ENCODE results near the gene ZNF764.
"Not testable (repeated sequence)": the region's sequence is repeated elsewhere in the genome, so short reads cannot be mapped to it uniquely, and the experiment has no call there.

The ZNF764 gene

DNA sequence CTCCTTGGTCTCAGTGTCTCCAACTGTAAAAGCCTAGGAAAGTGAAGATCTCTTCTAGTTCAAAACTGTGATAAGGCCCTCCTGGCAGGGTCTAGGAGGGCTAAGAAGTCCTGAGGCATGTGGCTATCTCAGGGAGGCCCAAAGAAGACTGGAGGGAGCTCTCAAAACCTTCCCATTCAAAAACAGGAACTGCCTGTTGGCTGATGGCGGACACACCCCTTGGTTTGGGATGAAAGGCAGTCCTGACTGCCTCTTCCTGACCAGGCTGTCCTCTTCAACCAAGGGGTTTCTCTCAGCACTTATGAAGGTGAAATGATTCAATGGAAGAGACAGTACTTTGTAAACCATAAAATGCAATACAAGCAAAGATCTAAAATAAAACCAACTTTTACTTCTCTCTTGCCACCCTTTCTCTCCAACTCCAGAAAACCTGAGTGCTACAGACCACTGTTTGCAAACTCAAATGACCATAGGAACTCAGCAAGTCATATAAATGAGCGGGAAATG, 4.7 kb downstream of the ZNF764 start:
- Histone ChIP-seq H3K9me3 (ENCODE audit: control insufficient read depth in 5 of 5, low read length in 5 of 5) (no peaks in the 10 kb centered on the region), H3K27me3 (ENCODE audit: control insufficient read depth in 5 of 5, insufficient read depth in 4 of 5, low read length in 5 of 5) (no peaks in the 10 kb centered on the region), H3K36me3 (ENCODE audit: control insufficient read depth in 5 of 5, insufficient read depth in 5 of 5, low read length in 5 of 5) (peaks cover 0 to 36% (median 21%) of the 10 kb centered on the region in 5 donors), H3K4me1 (ENCODE audit: control insufficient read depth in 5 of 5, insufficient read depth in 5 of 5, low read length in 5 of 5) (peaks cover 0 to 17% (median 10%) of the 10 kb centered on the region in 5 donors), H3K27ac (ENCODE audit: low read depth, low read length) (no peak overlapping the region), H3K4me3 (ENCODE audit: low read depth in 1 of 5, low read length in 5 of 5) (no peak overlapping the region), H3K9ac (ENCODE audit: low read length in 5 of 5) (peak overlapping the region in 1 of 5 donors; percentile 3)

DNA sequence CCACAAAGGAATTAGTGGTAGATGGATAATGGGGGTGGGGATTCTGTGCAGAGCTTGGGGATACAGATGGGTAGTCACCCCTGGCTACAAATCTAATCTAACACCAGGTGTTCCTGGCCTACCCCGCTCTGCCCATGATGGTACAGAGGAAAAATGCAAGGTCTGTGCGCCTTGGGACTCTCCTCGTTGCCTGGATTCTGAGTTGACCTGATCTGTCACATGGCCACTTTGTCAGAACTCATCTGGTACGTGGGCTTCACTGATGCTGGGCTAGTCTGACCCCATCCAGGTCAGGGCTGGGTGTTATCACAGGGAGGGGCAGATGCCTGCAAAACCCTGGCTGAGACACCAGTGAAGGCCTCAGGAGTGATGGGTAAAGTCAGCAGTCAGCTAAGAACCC, 5.2 kb downstream of the ZNF764 start:
- Histone ChIP-seq H3K9ac (ENCODE audit: low read length in 5 of 5) (peak overlapping the region in 1 of 5 donors; percentile 3), H3K4me1 (ENCODE audit: control insufficient read depth in 5 of 5, insufficient read depth in 5 of 5, low read length in 5 of 5) (peaks cover 0 to 17% (median 10%) of the 10 kb centered on the region in 5 donors), H3K27ac (ENCODE audit: low read depth, low read length) (no peak overlapping the region), H3K9me3 (ENCODE audit: control insufficient read depth in 5 of 5, low read length in 5 of 5) (no peaks in the 10 kb centered on the region), H3K36me3 (ENCODE audit: control insufficient read depth in 5 of 5, insufficient read depth in 5 of 5, low read length in 5 of 5) (peaks cover 0 to 36% (median 21%) of the 10 kb centered on the region in 5 donors), H3K4me3 (ENCODE audit: low read depth in 1 of 5, low read length in 5 of 5) (no peak overlapping the region), H3K27me3 (ENCODE audit: control insufficient read depth in 5 of 5, insufficient read depth in 4 of 5, low read length in 5 of 5) (no peaks in the 10 kb centered on the region)

DNA sequence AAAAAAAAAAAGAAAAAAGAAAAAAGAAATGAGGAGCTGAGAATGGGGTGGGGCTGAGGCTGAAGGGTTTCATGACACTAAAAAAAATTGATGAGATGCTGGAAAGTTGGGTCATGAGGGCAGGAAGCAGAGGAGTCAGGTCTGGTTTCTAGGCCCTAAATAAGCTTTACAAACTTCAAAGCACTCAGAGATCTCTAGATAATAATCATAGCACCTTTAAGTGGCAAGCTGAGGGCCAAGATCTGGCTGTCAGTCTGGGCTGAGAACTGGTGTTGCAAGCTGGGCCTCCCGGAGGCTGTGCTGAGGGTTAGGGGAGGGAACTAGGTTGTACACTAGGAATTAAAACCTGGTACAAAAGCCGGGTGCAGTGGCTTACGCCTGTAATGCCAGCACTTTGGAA, 6.4 kb downstream of the ZNF764 start:
- Histone ChIP-seq H3K27ac (ENCODE audit: low read depth, low read length) (no peak overlapping the region), H3K4me1 (ENCODE audit: control insufficient read depth in 5 of 5, insufficient read depth in 5 of 5, low read length in 5 of 5) (peaks cover 0 to 6% (median 0%) of the 10 kb centered on the region in 5 donors)

GRCh38 chr16:30548416-30549253, 9.5 kb downstream of the ZNF764 start:
- H3K36me3 ChIP-seq (ENCODE audit: control insufficient read depth in 5 of 5, insufficient read depth in 5 of 5, low read length in 5 of 5): peaks cover 0 to 8% (median 0%) of the 10 kb centered on the region in 5 donors
- H3K9ac ChIP-seq (ENCODE audit: low read length in 5 of 5): no peak overlapping the region
- H3K27me3 ChIP-seq (ENCODE audit: control insufficient read depth in 5 of 5, insufficient read depth in 4 of 5, low read length in 5 of 5): no peaks in the 10 kb centered on the region
- no peaks in the 10 kb centered on the region for H3K9me3 ChIP-seq (ENCODE audit: control insufficient read depth in 5 of 5, low read length in 5 of 5)
- H3K27ac ChIP-seq (ENCODE audit: low read depth, low read length): no peak overlapping the region
- peaks cover 0 to 3% (median 0%) of the 10 kb centered on the region in 5 donors for H3K4me1 ChIP-seq (ENCODE audit: control insufficient read depth in 5 of 5, insufficient read depth in 5 of 5, low read length in 5 of 5)
- no peak overlapping the region for H3K4me3 ChIP-seq (ENCODE audit: low read depth in 1 of 5, low read length in 5 of 5)

More for the DNA sequence above, 6.4 kb downstream of the ZNF764 start:
- Histone ChIP-seq H3K4me3 (ENCODE audit: low read depth in 1 of 5, low read length in 5 of 5) (no peak overlapping the region), H3K27me3 (ENCODE audit: control insufficient read depth in 5 of 5, insufficient read depth in 4 of 5, low read length in 5 of 5) (no peaks in the 10 kb centered on the region), H3K9ac (ENCODE audit: low read length in 5 of 5) (no peak overlapping the region), H3K9me3 (ENCODE audit: control insufficient read depth in 5 of 5, low read length in 5 of 5) (no peaks in the 10 kb centered on the region), H3K36me3 (ENCODE audit: control insufficient read depth in 5 of 5, insufficient read depth in 5 of 5, low read length in 5 of 5) (peaks cover 0 to 36% (median 21%) of the 10 kb centered on the region in 5 donors)

- Histone ChIP-seq H3K4me1 (ENCODE audit: control insufficient read depth in 5 of 5, insufficient read depth in 5 of 5, low read length in 5 of 5) (peaks cover 0 to 9% (median 1%) of the 10 kb centered on the region in 5 donors), H3K27me3 (ENCODE audit: control insufficient read depth in 5 of 5, insufficient read depth in 4 of 5, low read length in 5 of 5) (no peaks in the 10 kb centered on the region)
Observed at GRCh38 chr16:30546115-30546514, 12.1 kb downstream of the ZNF764 start.

DNA sequence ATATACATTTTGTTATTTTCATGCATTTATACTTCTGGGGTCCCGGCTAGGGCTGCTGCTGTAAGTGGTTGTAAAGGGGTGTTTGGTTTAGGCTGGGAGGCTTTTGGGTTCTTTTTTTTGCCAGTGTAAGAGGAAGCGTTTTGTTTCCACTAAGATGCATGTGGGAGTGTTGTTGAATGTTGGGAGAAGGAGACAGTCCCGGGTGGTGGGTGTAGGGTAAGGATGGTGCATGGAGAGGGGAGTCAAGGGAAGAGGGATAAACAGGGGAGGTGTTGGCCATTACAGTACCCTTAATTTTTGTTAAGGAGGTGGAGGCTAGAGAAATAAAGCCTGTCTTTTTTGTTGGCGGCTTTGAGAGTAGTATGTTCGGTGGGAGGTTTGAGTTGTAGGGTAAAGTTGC, 15.1 kb downstream of the ZNF764 start:
- Histone ChIP-seq H3K27ac (ENCODE audit: low read depth, low read length) (no peak overlapping the region), H3K9ac (ENCODE audit: low read length in 5 of 5) (no peak overlapping the region), H3K27me3 (ENCODE audit: control insufficient read depth in 5 of 5, insufficient read depth in 4 of 5, low read length in 5 of 5) (no peaks in the 10 kb centered on the region), H3K4me1 (ENCODE audit: control insufficient read depth in 5 of 5, insufficient read depth in 5 of 5, low read length in 5 of 5) (peaks cover 0 to 11% (median 1%) of the 10 kb centered on the region in 5 donors), H3K4me3 (ENCODE audit: low read depth in 1 of 5, low read length in 5 of 5) (no peak overlapping the region), H3K36me3 (ENCODE audit: control insufficient read depth in 5 of 5, insufficient read depth in 5 of 5, low read length in 5 of 5) (no peaks in the 10 kb centered on the region), H3K9me3 (ENCODE audit: control insufficient read depth in 5 of 5, low read length in 5 of 5) (no peaks in the 10 kb centered on the region)

More at GRCh38 chr16:30546115-30546514, 12.1 kb downstream of the ZNF764 start:
- Histone ChIP-seq H3K4me3 (ENCODE audit: low read depth in 1 of 5, low read length in 5 of 5) (no peak overlapping the region), H3K9me3 (ENCODE audit: control insufficient read depth in 5 of 5, low read length in 5 of 5) (no peaks in the 10 kb centered on the region), H3K36me3 (ENCODE audit: control insufficient read depth in 5 of 5, insufficient read depth in 5 of 5, low read length in 5 of 5) (no peaks in the 10 kb centered on the region), H3K27ac (ENCODE audit: low read depth, low read length) (no peak overlapping the region), H3K9ac (ENCODE audit: low read length in 5 of 5) (peak overlapping the region in 1 of 5 donors; percentile 17)

- H3K9me3 ChIP-seq (ENCODE audit: control insufficient read depth in 5 of 5, low read length in 5 of 5): no peaks in the 10 kb centered on the region
- no peaks in the 10 kb centered on the region for H3K36me3 ChIP-seq (ENCODE audit: control insufficient read depth in 5 of 5, insufficient read depth in 5 of 5, low read length in 5 of 5)
- H3K4me1 ChIP-seq (ENCODE audit: control insufficient read depth in 5 of 5, insufficient read depth in 5 of 5, low read length in 5 of 5): peaks cover 0 to 11% (median 1%) of the 10 kb centered on the region in 5 donors
- H3K27ac ChIP-seq (ENCODE audit: low read depth, low read length): no peak overlapping the region
- H3K4me3 ChIP-seq (ENCODE audit: low read depth in 1 of 5, low read length in 5 of 5): no peak overlapping the region
- no peaks in the 10 kb centered on the region for H3K27me3 ChIP-seq (ENCODE audit: control insufficient read depth in 5 of 5, insufficient read depth in 4 of 5, low read length in 5 of 5)
- no peak overlapping the region for H3K9ac ChIP-seq (ENCODE audit: low read length in 5 of 5)
Observed at GRCh38 chr16:30541502-30542329, 16.5 kb downstream of the ZNF764 start.

- not testable (repeated sequence) for H3K9ac ChIP-seq (ENCODE audit: low read length in 5 of 5); H3K27me3 ChIP-seq (ENCODE audit: control insufficient read depth in 5 of 5, insufficient read depth in 4 of 5, low read length in 5 of 5); H3K9me3 ChIP-seq (ENCODE audit: control insufficient read depth in 5 of 5, low read length in 5 of 5); H3K27ac ChIP-seq (ENCODE audit: low read depth, low read length); H3K36me3 ChIP-seq (ENCODE audit: control insufficient read depth in 5 of 5, insufficient read depth in 5 of 5, low read length in 5 of 5); H3K4me3 ChIP-seq (ENCODE audit: low read depth in 1 of 5, low read length in 5 of 5)
- peaks cover under 1 to 12% (median 2%) of the 10 kb centered on the region in 5 donors for H3K4me1 ChIP-seq (ENCODE audit: control insufficient read depth in 5 of 5, insufficient read depth in 5 of 5, low read length in 5 of 5)
Observed at GRCh38 chr16:30540916-30541464, 17.2 kb downstream of the ZNF764 start.

GRCh38 chr16:30539986-30540526, 18.1 kb downstream of the ZNF764 start:
- not testable (repeated sequence) for H3K9me3 ChIP-seq (ENCODE audit: control insufficient read depth in 5 of 5, low read length in 5 of 5); H3K27me3 ChIP-seq (ENCODE audit: control insufficient read depth in 5 of 5, insufficient read depth in 4 of 5, low read length in 5 of 5); H3K9ac ChIP-seq (ENCODE audit: low read length in 5 of 5); H3K4me3 ChIP-seq (ENCODE audit: low read depth in 1 of 5, low read length in 5 of 5); H3K27ac ChIP-seq (ENCODE audit: low read depth, low read length); H3K36me3 ChIP-seq (ENCODE audit: control insufficient read depth in 5 of 5, insufficient read depth in 5 of 5, low read length in 5 of 5)
- peaks cover 4 to 19% (median 12%) of the 10 kb centered on the region in 5 donors for H3K4me1 ChIP-seq (ENCODE audit: control insufficient read depth in 5 of 5, insufficient read depth in 5 of 5, low read length in 5 of 5)

Data from subcutaneous abdominal adipose tissue (tissue), 5 donors.